ENCODE results near the gene MRPL1.

Gene MRPL1

DNA sequence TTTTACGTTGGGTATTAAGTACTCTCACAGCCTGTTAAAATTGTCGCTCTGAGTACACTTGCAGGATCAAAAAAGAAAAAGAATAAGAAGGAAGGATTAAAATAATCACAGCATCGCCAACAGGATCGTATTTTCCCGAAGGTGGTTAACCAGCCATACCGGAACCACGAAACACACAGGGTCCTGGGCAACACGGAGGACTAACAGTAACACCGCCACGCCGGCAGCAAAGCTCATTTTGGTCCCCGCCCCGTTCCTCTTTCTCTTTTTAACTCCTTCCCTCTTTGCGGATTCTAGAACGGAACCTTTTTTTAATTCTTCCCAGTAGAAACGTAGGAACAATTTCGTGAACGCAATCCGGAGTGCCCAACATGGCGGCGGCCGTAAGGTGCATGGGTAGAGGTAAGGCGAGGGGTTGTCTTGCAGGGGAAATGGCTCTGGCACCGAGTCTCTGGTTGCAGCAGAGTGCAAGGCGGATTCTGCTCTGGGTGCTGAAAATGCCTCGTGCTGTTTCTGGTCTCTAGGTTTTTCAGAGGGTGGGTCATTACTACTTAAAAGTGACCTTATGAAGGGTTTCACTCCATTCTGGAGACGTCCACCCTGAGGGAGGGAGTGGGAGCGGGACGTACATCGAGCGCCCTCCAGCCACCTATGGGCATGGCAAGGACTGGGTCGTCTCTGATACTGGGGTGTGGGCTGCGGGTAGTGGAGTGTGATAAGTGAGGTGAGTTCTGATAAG lies at the start of gene MRPL1:
Gene MRPL1 (plus strand): TSS at position 353 of the 739 bp plus-strand sequence. CDS start 19 bp downstream, at position 372.
- peak; percentile 96 for DNase-seq

DNA sequence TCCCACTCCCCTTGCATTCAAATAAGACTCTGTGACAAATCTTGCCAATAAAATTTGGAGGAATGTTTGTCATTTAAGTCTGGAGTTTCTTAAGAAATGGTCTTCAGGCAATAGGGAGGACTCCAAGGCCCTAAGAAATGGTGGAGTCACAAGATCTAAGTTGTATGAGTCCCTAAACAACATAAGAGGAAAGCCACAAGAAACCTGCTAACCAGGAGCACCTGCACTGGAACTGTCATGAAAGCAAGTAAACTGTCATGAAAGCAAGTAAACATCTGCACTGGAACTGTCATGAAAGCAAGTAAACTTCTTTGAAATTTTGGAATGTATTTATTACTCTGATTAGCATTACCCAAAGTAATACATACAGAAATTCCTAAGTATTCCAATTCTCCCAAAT lies 47.0 kb upstream of the MRPL1 start:
- DNase-seq = no peak

- no peak for DNase-seq
These were observed 46.1 kb upstream of the MRPL1 start for GRCh38 chr4:77816546-77816945.

DNA sequence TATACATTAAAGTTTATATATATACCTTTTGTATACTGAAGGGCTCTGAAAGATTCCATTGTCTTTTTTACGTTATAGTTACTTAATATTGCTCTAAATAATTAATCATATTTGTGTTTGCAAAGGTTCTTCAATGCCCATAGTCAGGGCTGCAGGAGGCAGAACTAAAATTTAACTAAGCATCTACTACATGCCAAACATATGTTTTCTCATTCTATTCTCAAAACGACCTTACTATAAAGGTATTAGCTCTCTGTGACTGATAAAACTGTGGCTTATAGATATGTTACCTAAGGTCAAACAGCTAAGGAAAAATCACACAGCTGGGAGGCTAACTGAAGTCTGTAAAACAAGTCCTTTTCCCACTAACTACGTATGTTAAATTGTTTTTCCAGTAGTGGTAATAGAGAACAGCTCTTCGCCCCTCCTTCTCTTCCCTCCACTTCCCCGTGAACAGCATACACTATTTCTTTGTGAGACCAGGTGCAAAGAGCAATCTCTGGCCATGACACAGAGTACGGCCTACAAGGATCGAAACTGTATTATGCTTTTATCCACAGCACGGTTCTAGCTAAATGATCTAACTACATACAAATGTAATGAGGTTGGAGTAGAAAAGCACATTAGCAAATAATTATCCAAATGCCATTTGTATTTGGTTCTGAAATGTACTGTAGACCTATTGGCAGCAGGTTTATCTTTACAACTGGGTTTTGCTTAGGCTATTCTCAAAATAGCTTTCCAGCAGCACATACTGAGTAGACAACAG lies 45.1 kb upstream of the MRPL1 start:
- no peak for DNase-seq

GRCh38 chr4:77818073-77818601 lies 44.5 kb upstream of the MRPL1 start:
- DNase-seq = peak; percentile 40 to 51

- peak in 1 of 2 experiments; percentile 52 for DNase-seq
These were observed 43.8 kb upstream of the MRPL1 start, which contains the start of gene CNOT6L for GRCh38 chr4:77818602-77819403. Gene CNOT6L, minus strand, starts transcription at chr4:77819368. Its CDS starts 60 bp downstream, at chr4:77819308.

GRCh38 chr4:77819404-77819842 lies 43.2 kb upstream of the MRPL1 start:
- DNase-seq = no peak

- DNase-seq = peak; percentile 54 to 88
These were observed 42.6 kb upstream of the MRPL1 start for GRCh38 chr4:77819843-77820648.

DNA sequence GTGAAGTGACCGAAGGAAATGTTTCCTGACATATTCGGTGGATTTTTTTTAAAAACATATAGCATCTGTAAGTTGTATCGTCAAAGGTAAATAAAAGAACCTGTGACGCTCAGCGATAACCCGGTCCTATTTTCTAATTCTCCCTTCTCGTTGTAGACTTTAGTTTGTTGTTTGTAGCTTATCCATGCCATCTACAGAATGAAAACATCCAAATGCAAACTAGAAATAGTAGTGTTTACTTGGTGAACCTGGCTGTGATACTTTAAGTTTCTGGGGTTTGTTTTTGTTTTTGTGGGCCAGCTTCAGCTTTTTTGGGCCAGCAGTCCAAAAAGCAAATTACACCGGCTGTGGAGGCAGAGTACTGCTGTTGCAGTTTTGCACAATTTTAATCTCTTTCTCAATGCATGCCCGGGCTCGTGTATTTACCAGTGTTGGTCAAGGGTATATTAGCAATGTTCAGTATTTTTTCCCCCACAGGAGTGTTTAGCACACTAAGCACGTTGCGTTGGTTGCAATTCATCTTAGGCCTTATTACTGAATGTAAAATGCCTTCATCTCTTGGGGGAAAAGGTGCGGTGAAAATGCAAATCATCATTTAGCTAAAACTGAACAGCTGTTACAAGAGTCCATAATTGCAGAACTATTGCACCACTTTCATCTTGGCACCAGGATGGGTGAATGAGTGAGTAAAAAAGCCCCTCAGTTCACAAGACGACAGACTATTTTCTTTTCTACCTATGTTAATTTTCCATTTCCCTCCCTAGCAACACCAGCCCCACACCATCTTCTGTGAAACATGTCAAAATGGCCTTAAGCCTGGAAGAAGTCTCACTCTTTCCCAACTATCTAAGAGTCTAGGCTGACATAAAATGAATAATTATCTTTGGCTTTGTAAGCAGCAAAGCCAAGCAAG lies 41.7 kb upstream of the MRPL1 start:
- no peak for DNase-seq

- DNase-seq = no peak
These were observed 40.9 kb upstream of the MRPL1 start for GRCh38 chr4:77821775-77822174.

DNA sequence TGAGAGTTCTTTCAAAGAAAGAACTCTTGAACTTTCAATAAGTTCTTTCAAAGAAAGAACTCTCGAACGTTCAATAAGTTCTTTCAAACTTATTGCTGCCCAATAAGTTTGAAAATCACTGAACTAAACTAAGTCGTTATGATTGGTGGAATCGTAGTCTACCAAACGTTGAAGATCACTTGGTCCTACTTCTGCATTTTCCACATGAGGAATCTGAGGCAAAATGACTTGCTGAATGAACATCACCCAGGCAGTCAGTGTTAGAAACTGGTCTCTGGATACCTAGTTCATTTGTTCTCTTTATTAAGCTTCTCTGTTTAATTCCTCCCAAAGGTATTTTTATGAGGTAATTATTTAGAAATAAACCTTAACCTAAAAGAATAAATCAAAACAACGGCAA lies 36.4 kb upstream of the MRPL1 start:
- DNase-seq = no peak

- DNase-seq = no peak
These were observed 35.3 kb upstream of the MRPL1 start for GRCh38 chr4:77827343-77827742.

GRCh38 chr4:77833126-77833724 lies 29.4 kb upstream of the MRPL1 start:
- no peak for DNase-seq

DNA sequence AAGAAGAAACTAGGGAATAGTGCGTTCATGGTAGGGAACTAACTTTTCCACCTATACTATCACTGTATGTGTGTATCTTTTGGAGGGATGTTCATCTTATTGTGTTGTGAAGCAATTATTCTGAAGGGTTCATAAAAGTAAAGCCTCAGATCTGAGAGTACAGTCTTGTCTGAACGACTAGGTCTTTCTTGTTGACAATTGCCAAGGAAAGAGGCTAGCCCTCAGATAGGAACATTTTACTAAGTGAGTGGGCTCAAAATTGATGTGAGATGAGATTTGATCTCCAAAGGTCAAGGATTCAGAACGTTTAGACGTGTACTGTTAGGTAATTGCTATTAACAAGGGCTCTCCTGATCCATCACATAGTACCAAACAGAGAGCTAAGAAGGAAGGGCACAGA lies 28.2 kb upstream of the MRPL1 start:
- no peak for DNase-seq

- no peak for DNase-seq
These were observed 19.0 kb upstream of the MRPL1 start for GRCh38 chr4:77843628-77844027.

GRCh38 chr4:77844363-77844762 lies 18.3 kb upstream of the MRPL1 start:
- DNase-seq = no peak

GRCh38 chr4:77845400-77845799 lies 17.2 kb upstream of the MRPL1 start:
- DNase-seq = no peak

GRCh38 chr4:77845929-77846328 lies 16.7 kb upstream of the MRPL1 start:
- no peak for DNase-seq

- DNase-seq = no peak
These were observed 14.1 kb upstream of the MRPL1 start for GRCh38 chr4:77848508-77848907.

- DNase-seq = no peak
These were observed 13.2 kb upstream of the MRPL1 start for GRCh38 chr4:77849278-77849965.

All from NCI-H446 (cell line).